GM12878 (cell line): ENCODE results near the gene HMCES.

Source experiments
- ATF3 ChIP-seq: IDR thresholded peaks from 2 replicates; pipeline ENCODE4 v1.6.1; 2011; ENCODE audit warnings: low read depth, mild to moderate bottlenecking, low read length, moderate library complexity, borderline replicate concordance; ENCODE audit errors: extremely low read depth
- CTCF ChIP-seq, 3 experiments: IDR thresholded peaks in 2 of 3; conservative IDR thresholded peaks in 1 of 3; 2 replicates each; pipeline ENCODE4 v1.5.1; 2011; ENCODE audit warnings: low read depth in 3 of 3, low read length in 3 of 3, mild to moderate bottlenecking in 3 of 3, control low read depth in 2 of 3, moderate library complexity in 2 of 3, inconsistent platforms in 1 of 3, mixed read lengths in 1 of 3; ENCODE audit not compliant: control insufficient read depth in 2 of 3, insufficient read depth in 1 of 3; ENCODE audit errors: extremely low read depth in 1 of 3
- EGR1 ChIP-seq, 2 experiments: IDR thresholded peaks; 1 replicate in 1 of 2; 2 replicates in 1 of 2; pipeline ENCODE4 v1.6.1; 2011 to 2012; ENCODE audit warnings: low read depth in 2 of 2, low read length in 2 of 2, borderline replicate concordance in 1 of 2, mild to moderate bottlenecking in 1 of 2, moderate library complexity in 1 of 2
- FOXK2 ChIP-seq: fragments of 450-650 bp; IDR thresholded peaks from 2 replicates; pipeline ENCODE4 v1.6.1; 2017; ENCODE audit warnings: mild to moderate bottlenecking, moderate library complexity
- HDAC2 ChIP-seq: fragments of 200-600 bp; sonication (generic); IDR thresholded peaks from 2 replicates; pipeline ENCODE4 v1.6.1; 2017
- HDAC6 ChIP-seq: fragments of 200-600 bp; sonication (generic); IDR thresholded peaks from one replicate; pipeline ENCODE4 v1.8.0; 2017; ENCODE audit warnings: antibody characterized with exemption; ENCODE audit not compliant: unreplicated experiment
- POLR2A ChIP-seq: IDR thresholded peaks from 2 replicates; pipeline ENCODE4 v1.6.1; 2011; ENCODE audit warnings: low read depth, mild to moderate bottlenecking, low read length
- POLR2AphosphoS5 ChIP-seq: IDR thresholded peaks from 2 replicates; pipeline ENCODE4 v1.6.1; 2011; ENCODE audit warnings: mild to moderate bottlenecking, low read length, inconsistent platforms
- RCOR1 ChIP-seq: conservative IDR thresholded peaks from 2 replicates; pipeline ENCODE4 v1.6.1; 2012; ENCODE audit warnings: low read depth, low read length, improper control_type of control experiment
- SIX5 ChIP-seq: IDR thresholded peaks from 2 replicates; pipeline ENCODE4 v1.6.1; 2011; ENCODE audit warnings: mild to moderate bottlenecking, low read depth, low read length, moderate library complexity; ENCODE audit not compliant: severe bottlenecking
- TAF1 ChIP-seq: IDR thresholded peaks from 2 replicates; pipeline ENCODE4 v1.6.1; 2011; ENCODE audit warnings: mild to moderate bottlenecking, low read depth, low read length, borderline replicate concordance
- TCF12 ChIP-seq: IDR thresholded peaks from 2 replicates; pipeline ENCODE4 v1.6.1; 2011; ENCODE audit warnings: low read depth, mild to moderate bottlenecking, low read length
- TF ChIP-seq, protein P1 (sequence below): fragments of 450-650 bp; IDR thresholded peaks from 2 replicates; pipeline ENCODE4 v1.6.1; 2017; ENCODE audit warnings: mild to moderate bottlenecking

- TF ChIP-seq POLR2A, result peak; percentile 89
- TF ChIP-seq CTCF (IDR thresholded peaks at IDR 0.05 in 2 of 3, conservative IDR thresholded peaks at IDR 0.05 in 1 of 3; ENCODE audit: control insufficient read depth in 2 of 3, extremely low read depth in 1 of 3, insufficient read depth in 1 of 3, low read depth in 3 of 3, low read length in 3 of 3), result no peak
- no peak; a peak in 1 of 3 replicates for TF ChIP-seq EGR1 (IDR thresholded peaks at IDR 0.05; ENCODE audit: borderline replicate concordance in 1 of 2, low read depth in 2 of 2, low read length in 2 of 2)
- TF ChIP-seq SIX5, result no peak
- TF ChIP-seq RCOR1, result no peak
- no peak for TF ChIP-seq TCF12
- no peak for TF ChIP-seq HDAC6
- TF ChIP-seq POLR2AphosphoS5, result peak; percentile 90
- no peak for TF ChIP-seq TAF1
- TF ChIP-seq, protein P1, sequence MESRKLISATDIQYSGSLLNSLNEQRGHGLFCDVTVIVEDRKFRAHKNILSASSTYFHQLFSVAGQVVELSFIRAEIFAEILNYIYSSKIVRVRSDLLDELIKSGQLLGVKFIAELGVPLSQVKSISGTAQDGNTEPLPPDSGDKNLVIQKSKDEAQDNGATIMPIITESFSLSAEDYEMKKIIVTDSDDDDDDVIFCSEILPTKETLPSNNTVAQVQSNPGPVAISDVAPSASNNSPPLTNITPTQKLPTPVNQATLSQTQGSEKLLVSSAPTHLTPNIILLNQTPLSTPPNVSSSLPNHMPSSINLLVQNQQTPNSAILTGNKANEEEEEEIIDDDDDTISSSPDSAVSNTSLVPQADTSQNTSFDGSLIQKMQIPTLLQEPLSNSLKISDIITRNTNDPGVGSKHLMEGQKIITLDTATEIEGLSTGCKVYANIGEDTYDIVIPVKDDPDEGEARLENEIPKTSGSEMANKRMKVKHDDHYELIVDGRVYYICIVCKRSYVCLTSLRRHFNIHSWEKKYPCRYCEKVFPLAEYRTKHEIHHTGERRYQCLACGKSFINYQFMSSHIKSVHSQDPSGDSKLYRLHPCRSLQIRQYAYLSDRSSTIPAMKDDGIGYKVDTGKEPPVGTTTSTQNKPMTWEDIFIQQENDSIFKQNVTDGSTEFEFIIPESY, result no peak
- no peak for TF ChIP-seq ATF3
- no peak for TF ChIP-seq FOXK2
- TF ChIP-seq HDAC2, result no peak
Observed at GRCh38 chr3:129315223-129315997, 36.7 kb downstream of the HMCES start.
